HepG2 (cell line): ENCODE data around the gene GPS1. TPM values are rescaled to one million over a fixed set of nuclear protein-coding genes. Genes with fewer than 3 reads are reported as not detected.

Experiments
- ATRX ChIP-seq: sonication (generic); formaldehyde crosslinking; IDR thresholded peaks from 2 replicates; pipeline ENCODE4 v1.4.0; 2020; ENCODE audit warnings: missing genetic modification reagents, borderline replicate concordance
- EP300 ChIP-seq, 3 experiments: sonication (generic) in 1 of 3; formaldehyde crosslinking in 1 of 3; IDR thresholded peaks; 2 replicates each; pipeline versions ENCODE4 v1.5.1 to v1.6.1; 2011 to 2020; ENCODE audit warnings: low read depth in 2 of 3, low read length in 2 of 3, borderline replicate concordance in 1 of 3, improper control_type of control experiment in 1 of 3, mild to moderate bottlenecking in 1 of 3, missing genetic modification reagents in 1 of 3, moderate library complexity in 1 of 3
- ETS1 ChIP-seq: sonication (generic); formaldehyde crosslinking; IDR thresholded peaks from 2 replicates; pipeline ENCODE4 v1.4.0; 2020; ENCODE audit warnings: missing genetic modification reagents
- JARID2 ChIP-seq: sonication (generic); formaldehyde crosslinking; IDR thresholded peaks from 2 replicates; pipeline ENCODE4 v1.8.1; 2023; ENCODE audit warnings: missing genetic modification reagents, inconsistent platforms; ENCODE audit not compliant: insufficient replicate concordance
- KDM6A ChIP-seq: IDR thresholded peaks from 2 replicates; pipeline ENCODE4 v1.6.1; 2016; ENCODE audit warnings: low read depth
- RELA ChIP-seq: sonication (generic); formaldehyde crosslinking; IDR thresholded peaks from 2 replicates; pipeline ENCODE4 v1.4.0; 2020; ENCODE audit warnings: missing genetic modification reagents
- SKIL ChIP-seq: sonication (generic); formaldehyde crosslinking; IDR thresholded peaks from 2 replicates; pipeline ENCODE4 v1.8.0; 2022; ENCODE audit warnings: missing genetic modification reagents, mild to moderate bottlenecking, moderate library complexity, borderline replicate concordance
- SMC3 ChIP-seq: IDR thresholded peaks from 2 replicates; pipeline ENCODE4 v1.6.1; 2011; ENCODE audit warnings: low read length, improper control_type of control experiment
- SNRNP70 ChIP-seq: fragments of 200-400 bp; formaldehyde crosslinking; IDR thresholded peaks from 2 replicates; pipeline ENCODE4 v1.6.1; 2017; ENCODE audit warnings: mild to moderate bottlenecking, low read depth, low read length, moderate library complexity
- TFAP4 ChIP-seq: sonication (generic); IDR thresholded peaks from 2 replicates; pipeline ENCODE4 v1.6.1; 2016; ENCODE audit warnings: low read depth, borderline replicate concordance
- U2AF1 ChIP-seq: fragments of 200-400 bp; formaldehyde crosslinking; optimal IDR thresholded peaks from 2 replicates; pipeline ENCODE3; 2017; ENCODE audit warnings: mild to moderate bottlenecking, low read depth, low read length
- ZBTB8A ChIP-seq: sonication (generic); formaldehyde crosslinking; IDR thresholded peaks from 2 replicates; pipeline ENCODE4 v1.4.0; 2020; ENCODE audit warnings: mild to moderate bottlenecking, low read depth, missing genetic modification reagents, borderline replicate concordance
- ZFP37 ChIP-seq: sonication (generic); formaldehyde crosslinking; IDR thresholded peaks from 2 replicates; pipeline ENCODE4 v1.4.0; 2020; ENCODE audit warnings: missing genetic modification reagents, borderline replicate concordance
- ZFP41 ChIP-seq: sonication (generic); formaldehyde crosslinking; IDR thresholded peaks from 2 replicates; pipeline ENCODE4 v1.4.0; 2020; ENCODE audit warnings: mild to moderate bottlenecking, missing genetic modification reagents, borderline replicate concordance
- ZFYVE20 ChIP-seq: sonication (generic); formaldehyde crosslinking; IDR thresholded peaks from 2 replicates; pipeline ENCODE4 v1.8.0; 2023; ENCODE audit warnings: low read depth, mild to moderate bottlenecking, moderate library complexity, missing genetic modification reagents, borderline replicate concordance
- ZHX1 ChIP-seq: sonication (generic); formaldehyde crosslinking; IDR thresholded peaks from 2 replicates; pipeline ENCODE4 v1.8.1; 2022; ENCODE audit warnings: low read depth, mild to moderate bottlenecking, missing genetic modification reagents
- ZNF235 ChIP-seq: sonication (generic); formaldehyde crosslinking; IDR thresholded peaks from 2 replicates; pipeline ENCODE4 v1.8.1; 2023; ENCODE audit warnings: mild to moderate bottlenecking, missing genetic modification reagents, borderline replicate concordance
- ZNF256 ChIP-seq: sonication (generic); formaldehyde crosslinking; conservative IDR thresholded peaks from 2 replicates; pipeline ENCODE4 v1.4.0; 2020; ENCODE audit warnings: missing genetic modification reagents
- ZNF451 ChIP-seq: sonication (generic); formaldehyde crosslinking; IDR thresholded peaks from 2 replicates; pipeline ENCODE4 v1.5.0; 2020; ENCODE audit warnings: mild to moderate bottlenecking, missing genetic modification reagents
- ZNF782 ChIP-seq: sonication (generic); formaldehyde crosslinking; IDR thresholded peaks from 2 replicates; pipeline ENCODE4 v1.4.0; 2020; ENCODE audit warnings: missing genetic modification reagents, mild to moderate bottlenecking, borderline replicate concordance
- ZNF816 ChIP-seq: sonication (generic); formaldehyde crosslinking; IDR thresholded peaks from 2 replicates; pipeline ENCODE4 v1.8.0; 2022; ENCODE audit warnings: missing genetic modification reagents, mild to moderate bottlenecking, borderline replicate concordance
- ZZZ3 ChIP-seq: sonication (generic); formaldehyde crosslinking; IDR thresholded peaks from 2 replicates; pipeline ENCODE4 v1.4.0; 2020; ENCODE audit warnings: missing genetic modification reagents, mild to moderate bottlenecking, borderline replicate concordance
- polyA plus RNA-seq, 8 experiments: library from polyadenylated mRNA; depleted of rRNA in 3 of 8; stranded (reverse) in 7 of 8; unstranded in 1 of 8; fragments of >200 nt; fragmentation: Illumina TruSeq in 4 of 8; extraction: Trizol in 4 of 8; gene quantifications; 2 replicates each; pipeline versions ENCODE4 v1.2.1 to v1.2.3, GENCODE V29; 2011 to 2016; ENCODE audit warnings: low read depth in 4 of 8, missing spikeins in 1 of 8, mixed read lengths in 1 of 8; ENCODE audit not compliant: insufficient read depth in 1 of 8
- total RNA-seq, 5 experiments: library from RNA; depleted of rRNA; stranded (reverse); fragments of >200 nt; fragmentation: Illumina TruSeq; extraction: Trizol; gene quantifications; 2 replicates each; pipeline ENCODE4 v1.2.3, GENCODE V29; 2016; ENCODE audit warnings: low read depth in 1 of 5

GPS1 gene
- total and polyA plus RNA-seq, 2 of the 13 experiments (the other 11 are each of a cell fraction or from before 2014, with no cell fraction given), result 124 to 128 TPM

GRCh38 chr17:82106688-82107305 is 55.1 kb downstream of the GPS1 start (continued):
- no peak for TF ChIP-seq TFAP4
- TF ChIP-seq EP300 (IDR thresholded peaks at IDR 0.05; ENCODE audit: low read depth in 2 of 2, low read length in 2 of 2), result no peak
- TF ChIP-seq EP300 (CRISPR knock-in tag; IDR thresholded peaks at IDR 0.05; ENCODE audit: borderline replicate concordance), result 0 out of 2 replicates have a peak, but pooled peaks have one; percentile 7
- no peak for TF ChIP-seq ZFP41 (CRISPR knock-in tag)
- no peak for TF ChIP-seq ZBTB8A (CRISPR knock-in tag)
- no peak for TF ChIP-seq SMC3
- TF ChIP-seq ZNF235, result no peak
- TF ChIP-seq SKIL (CRISPR knock-in tag), result no peak
- no peak for TF ChIP-seq ZFYVE20 (CRISPR knock-in tag)
- no peak for TF ChIP-seq ZNF816
- no peak for TF ChIP-seq SNRNP70
- no peak for TF ChIP-seq JARID2 (CRISPR knock-in tag)
- TF ChIP-seq U2AF1, result peak; percentile 43
- TF ChIP-seq RELA (CRISPR knock-in tag), result no peak
- no peak for TF ChIP-seq ZHX1 (CRISPR knock-in tag)
- no peak for TF ChIP-seq KDM6A (CRISPR knock-in tag)
- 0 out of 2 replicates have a peak, but pooled peaks have one; percentile 19 for TF ChIP-seq ZZZ3
- TF ChIP-seq ZFP37, result no peak
- TF ChIP-seq ETS1 (CRISPR knock-in tag), result 0 out of 2 replicates have a peak, but pooled peaks have one; percentile 1
- TF ChIP-seq ZNF256 (CRISPR knock-in tag), result 0 out of 2 replicates have a peak, but pooled peaks have one; percentile 8
- TF ChIP-seq ZNF782 (CRISPR knock-in tag), result peak; percentile 29; the same call in 1 of the 2 replicates
- no peak for TF ChIP-seq ZNF451 (CRISPR knock-in tag)
- TF ChIP-seq ATRX (CRISPR knock-in tag), result no peak
